ENCODE results near the gene ACKR3.

ACKR3 gene

GRCh38 chr2:236549165-236549564, 20.5 kb upstream of the ACKR3 start:
- no peak for DNase-seq (ENCODE audit: low read depth in 2 of 2)

- no peak for DNase-seq (ENCODE audit: low read depth in 2 of 2)
These were observed 19.3 kb upstream of the ACKR3 start for GRCh38 chr2:236550290-236550689.

- DNase-seq (ENCODE audit: low read depth in 2 of 2): no peak
These were observed 18.7 kb upstream of the ACKR3 start for GRCh38 chr2:236550701-236551465.

- DNase-seq (ENCODE audit: low read depth in 2 of 2): no peak
These were observed 18.0 kb upstream of the ACKR3 start for GRCh38 chr2:236551471-236552211.

- no peak for DNase-seq (ENCODE audit: low read depth in 2 of 2)
These were observed 17.4 kb upstream of the ACKR3 start for GRCh38 chr2:236552212-236552542.

- no peak for DNase-seq (ENCODE audit: low read depth in 2 of 2)
These were observed 16.9 kb upstream of the ACKR3 start for GRCh38 chr2:236552581-236553363.

- no peak for DNase-seq (ENCODE audit: low read depth in 2 of 2)
These were observed 16.1 kb upstream of the ACKR3 start for GRCh38 chr2:236553522-236553921.

GRCh38 chr2:236554629-236555282, 14.9 kb upstream of the ACKR3 start:
- no peak for DNase-seq (ENCODE audit: low read depth in 2 of 2)

- no peak for DNase-seq (ENCODE audit: low read depth in 2 of 2)
These were observed 14.1 kb upstream of the ACKR3 start for GRCh38 chr2:236555481-236555880.

GRCh38 chr2:236557306-236558030, 12.2 kb upstream of the ACKR3 start:
- no peak for DNase-seq (ENCODE audit: low read depth in 2 of 2)

GRCh38 chr2:236558036-236558435, 11.6 kb upstream of the ACKR3 start:
- DNase-seq (ENCODE audit: low read depth in 2 of 2): no peak

- no peak for DNase-seq (ENCODE audit: low read depth in 2 of 2)
These were observed 10.3 kb upstream of the ACKR3 start for GRCh38 chr2:236558993-236559978.

GRCh38 chr2:236561874-236562273, 7.8 kb upstream of the ACKR3 start:
- DNase-seq (ENCODE audit: low read depth in 2 of 2): no peak

- DNase-seq (ENCODE audit: low read depth in 2 of 2): no peak
These were observed 7.2 kb upstream of the ACKR3 start for GRCh38 chr2:236562434-236562833.

GRCh38 chr2:236563953-236564352, 5.7 kb upstream of the ACKR3 start:
- no peak for DNase-seq (ENCODE audit: low read depth in 2 of 2)

GRCh38 chr2:236565212-236565611, 4.4 kb upstream of the ACKR3 start:
- no peak for DNase-seq (ENCODE audit: low read depth in 2 of 2)

- no peak for DNase-seq (ENCODE audit: low read depth in 2 of 2)
These were observed 3.7 kb upstream of the ACKR3 start for GRCh38 chr2:236565879-236566402.

GRCh38 chr2:236566596-236566995, 3.0 kb upstream of the ACKR3 start:
- DNase-seq (ENCODE audit: low read depth in 2 of 2): no peak

GRCh38 chr2:236568068-236568921, 1.3 kb upstream of the ACKR3 start:
- DNase-seq (ENCODE audit: low read depth in 2 of 2): peak in 1 of 2 donors; percentile 33
